Measurements from ENCODE around the gene ARMC3.

The ARMC3 gene

GRCh38 chr10:22997096-22997495 is 69.2 kb downstream of the ARMC3 start:
- no peak for FAIRE-seq

GRCh38 chr10:22998091-22998490 is 70.2 kb downstream of the ARMC3 start:
- no peak for FAIRE-seq

DNA sequence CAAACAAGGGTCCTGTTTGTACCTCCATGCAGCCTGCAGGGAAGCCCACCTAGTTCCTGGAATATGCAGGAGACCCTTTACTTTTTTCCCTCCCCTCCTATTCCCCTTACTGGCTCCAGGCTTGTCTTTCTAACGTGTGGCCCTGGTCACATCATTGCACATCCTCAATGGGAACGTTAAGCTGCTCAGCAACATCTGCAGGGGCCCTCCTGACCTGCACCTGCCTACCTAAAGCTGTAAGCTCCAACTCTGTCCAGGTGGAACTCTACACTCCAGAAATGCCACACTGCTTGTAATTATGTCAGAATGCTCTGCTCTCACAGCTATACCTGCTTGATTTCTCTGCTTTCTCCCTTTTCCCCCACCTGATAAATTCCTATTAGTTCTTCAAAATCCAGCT is 72.1 kb downstream of the ARMC3 start:
- no peak for FAIRE-seq

DNA sequence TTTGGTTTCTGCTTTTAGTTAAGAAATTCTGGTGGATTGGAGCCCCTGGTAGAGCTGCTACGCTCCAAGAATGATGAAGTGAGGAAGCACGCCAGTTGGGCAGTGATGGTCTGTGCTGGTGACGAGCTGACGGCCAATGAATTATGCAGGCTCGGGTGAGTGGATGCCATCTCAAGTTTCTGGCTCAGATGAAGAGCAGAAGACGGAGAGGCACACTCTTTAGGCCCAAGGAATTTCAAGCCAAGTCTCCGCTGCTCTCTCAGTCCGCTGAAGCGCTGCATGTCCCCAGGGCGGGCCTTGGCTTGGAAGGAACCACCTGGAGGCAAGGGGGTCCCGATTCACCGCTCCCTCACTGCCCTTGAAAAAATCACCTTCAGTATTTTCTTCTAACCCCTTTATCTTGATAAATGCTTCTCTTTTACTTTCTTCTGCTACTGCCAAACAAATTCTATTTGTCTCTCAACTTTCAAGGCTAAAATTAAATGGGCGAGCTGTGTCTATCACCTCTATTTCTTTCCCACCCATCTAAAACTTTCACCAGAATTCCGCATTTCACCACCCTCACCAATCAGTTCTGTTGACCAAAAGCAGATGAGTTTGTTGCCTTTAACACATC is 74.2 kb downstream of the ARMC3 start:
- FAIRE-seq, result no peak

GRCh38 chr10:23005150-23005549 is 77.3 kb downstream of the ARMC3 start:
- FAIRE-seq, result no peak

DNA sequence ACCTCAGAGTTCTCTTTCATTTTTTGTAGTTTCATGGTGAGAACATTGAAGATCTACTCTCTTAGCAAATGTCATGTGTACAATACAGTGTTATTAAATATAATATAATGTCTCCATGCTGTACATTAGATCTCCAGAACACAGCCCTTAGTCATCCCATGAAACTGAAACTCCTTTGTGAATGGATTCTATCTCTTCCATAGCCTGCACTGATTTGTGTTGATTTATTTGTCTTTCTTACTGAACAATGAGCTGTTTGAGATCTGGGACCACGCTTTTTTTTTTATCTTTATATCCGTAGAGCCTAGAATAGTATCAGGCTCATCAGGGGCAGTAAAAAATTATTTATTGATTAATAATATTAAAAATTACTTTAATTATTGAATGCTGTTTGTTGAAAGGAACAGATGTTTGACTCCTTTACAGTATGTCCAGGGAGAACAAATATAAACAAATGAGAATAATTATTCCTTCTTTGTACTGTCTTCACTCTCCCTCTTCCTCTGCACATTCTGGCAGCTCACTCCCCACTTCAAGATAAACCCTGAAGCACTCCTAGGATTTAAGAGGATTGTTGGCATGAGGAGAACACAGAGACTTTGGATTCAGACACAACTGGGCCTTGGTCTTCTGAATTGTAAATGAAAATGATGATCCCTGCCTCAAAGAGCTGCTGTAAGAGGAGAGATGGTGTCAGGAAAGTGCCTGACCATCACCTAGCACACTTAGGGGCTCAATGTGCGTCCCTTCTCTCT is 85.9 kb downstream of the ARMC3 start:
- FAIRE-seq, result no peak

DNA sequence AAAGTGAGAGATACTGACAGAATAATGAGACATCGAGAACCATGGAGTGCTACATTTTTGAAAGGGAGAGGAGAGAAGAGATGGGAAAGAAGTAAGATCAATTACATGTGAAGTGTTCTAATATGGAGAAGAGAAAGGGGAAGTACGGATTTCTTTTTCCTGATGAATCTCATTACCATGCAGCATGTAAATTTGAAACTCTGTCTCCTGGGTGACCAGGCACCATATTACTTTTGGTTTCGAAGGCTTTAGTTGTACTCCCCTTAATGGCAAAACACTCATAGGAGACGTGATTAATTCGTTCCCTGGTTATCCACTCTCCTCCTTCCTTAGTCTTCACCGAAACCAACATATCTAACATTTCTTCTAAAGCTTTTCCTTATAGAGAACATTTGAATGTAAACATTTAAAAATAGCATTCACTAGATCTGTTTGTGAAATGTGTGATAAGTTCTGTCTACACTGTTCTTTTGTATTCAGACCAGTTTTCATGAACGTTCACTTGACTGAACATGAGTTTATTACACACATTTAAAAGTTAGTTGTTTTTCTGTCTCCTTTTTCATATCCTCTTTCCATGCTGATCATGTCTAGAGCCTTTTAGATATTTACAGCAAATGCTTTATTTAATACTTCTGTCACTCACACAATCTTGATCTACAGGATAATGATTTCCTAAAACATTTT is 87.3 kb downstream of the ARMC3 start:
- FAIRE-seq, result no peak

DNA sequence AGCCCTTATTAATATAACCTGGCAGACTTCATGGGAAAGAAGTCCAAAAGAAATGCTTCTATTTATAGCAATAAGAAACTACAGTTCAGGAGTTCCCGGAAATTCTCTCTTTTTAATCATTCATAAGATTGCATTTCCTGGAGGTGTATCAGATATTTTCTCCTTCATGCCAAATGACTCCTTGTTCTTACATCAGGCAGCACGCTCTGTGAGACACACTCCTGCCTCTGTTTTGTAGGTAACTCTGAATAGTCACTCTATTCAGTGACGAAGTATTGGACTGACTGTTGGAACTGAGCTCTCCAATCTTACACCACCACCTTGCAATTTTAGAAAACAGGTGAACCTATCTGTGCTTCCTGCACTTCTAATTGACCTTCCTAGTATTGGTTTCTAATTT is 88.8 kb downstream of the ARMC3 start:
- no peak for FAIRE-seq

DNA sequence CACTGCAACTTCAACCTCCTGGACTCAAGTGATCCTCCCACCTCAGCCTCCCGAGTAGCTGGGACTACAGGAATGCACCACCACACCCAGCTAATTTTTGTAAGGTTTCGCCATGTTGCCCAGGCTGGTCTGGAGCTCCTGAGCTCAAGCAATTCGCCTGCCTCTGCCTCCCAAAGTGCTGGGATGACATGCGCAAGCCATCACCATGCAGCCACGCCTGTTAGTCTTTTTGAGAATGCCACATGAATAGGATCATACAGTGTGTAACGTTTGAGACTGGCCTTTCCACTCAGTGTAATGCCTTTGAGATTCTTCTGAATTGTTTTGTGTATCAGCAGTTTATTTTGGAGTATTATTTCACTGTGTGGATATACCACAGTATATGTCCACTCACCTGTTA is 91.8 kb downstream of the ARMC3 start:
- no peak for FAIRE-seq

- no peak for FAIRE-seq
These were observed 93.6 kb downstream of the ARMC3 start for GRCh38 chr10:23021430-23021829.

- FAIRE-seq, result no peak
These were observed 96.1 kb downstream of the ARMC3 start for GRCh38 chr10:23024002-23024401.

GRCh38 chr10:23031318-23031717 is 103.5 kb downstream of the ARMC3 start:
- FAIRE-seq, result no peak

GRCh38 chr10:23034790-23035189 is 106.9 kb downstream of the ARMC3 start:
- FAIRE-seq, result no peak

DNA sequence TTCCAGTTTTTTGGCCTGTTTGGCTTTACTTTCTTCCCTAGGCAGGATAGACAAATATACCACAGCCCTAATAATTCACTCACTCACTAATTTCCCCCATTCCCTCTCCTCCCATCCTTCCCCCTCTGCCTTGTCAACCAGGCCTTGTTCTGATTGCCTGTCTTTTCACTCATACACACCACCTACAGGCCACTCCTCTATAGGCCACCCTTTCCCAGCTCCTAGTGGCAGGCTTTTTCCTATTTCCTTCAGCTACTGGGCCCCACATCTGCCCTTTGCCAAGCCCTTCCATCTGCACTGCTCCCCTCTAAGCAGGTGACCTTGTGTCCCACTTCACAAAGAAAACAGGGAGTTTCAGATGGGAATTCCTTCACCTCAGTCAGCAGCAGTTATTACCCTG is 107.7 kb downstream of the ARMC3 start:
- FAIRE-seq, result no peak

GRCh38 chr10:23037152-23037551 is 109.3 kb downstream of the ARMC3 start:
- FAIRE-seq, result no peak

DNA sequence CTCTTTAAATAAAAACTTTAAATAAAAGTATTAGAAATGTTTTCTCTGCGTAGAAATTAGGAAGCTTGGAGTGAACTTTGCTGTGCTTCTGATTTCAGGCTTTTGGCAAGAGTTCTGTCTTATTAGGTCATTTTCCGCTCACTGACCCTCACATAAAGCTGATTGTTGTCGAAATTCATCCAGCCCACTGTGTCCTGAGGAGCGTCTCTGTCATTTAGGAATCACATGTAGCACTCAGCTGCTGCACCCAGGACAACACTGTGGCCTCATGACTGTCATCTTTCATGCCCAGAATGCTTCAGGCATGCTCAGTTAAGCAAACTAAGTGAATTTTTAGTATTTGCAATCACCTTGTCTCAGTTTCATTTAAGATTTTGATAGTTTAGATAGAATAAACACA is 109.7 kb downstream of the ARMC3 start:
- FAIRE-seq, result no peak

DNA sequence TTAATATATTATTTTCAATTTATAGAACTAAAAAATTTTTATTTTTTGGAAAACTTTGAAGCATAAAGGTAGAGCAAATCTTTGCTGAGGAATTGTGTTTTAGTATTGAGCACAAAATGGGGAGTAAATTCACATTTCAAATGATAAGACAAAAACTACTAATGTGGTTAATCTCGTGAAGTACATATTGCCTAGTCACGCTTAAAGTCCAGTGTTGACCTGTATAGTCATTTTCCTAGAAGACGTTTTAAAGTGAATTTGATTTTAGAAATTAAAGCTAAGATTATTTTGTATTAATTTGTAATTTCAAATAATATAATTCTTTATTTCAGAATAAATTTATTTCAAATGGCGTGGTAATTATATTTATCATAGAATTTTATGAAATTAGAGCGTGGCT is 110.3 kb downstream of the ARMC3 start:
- FAIRE-seq, result no peak

DNA sequence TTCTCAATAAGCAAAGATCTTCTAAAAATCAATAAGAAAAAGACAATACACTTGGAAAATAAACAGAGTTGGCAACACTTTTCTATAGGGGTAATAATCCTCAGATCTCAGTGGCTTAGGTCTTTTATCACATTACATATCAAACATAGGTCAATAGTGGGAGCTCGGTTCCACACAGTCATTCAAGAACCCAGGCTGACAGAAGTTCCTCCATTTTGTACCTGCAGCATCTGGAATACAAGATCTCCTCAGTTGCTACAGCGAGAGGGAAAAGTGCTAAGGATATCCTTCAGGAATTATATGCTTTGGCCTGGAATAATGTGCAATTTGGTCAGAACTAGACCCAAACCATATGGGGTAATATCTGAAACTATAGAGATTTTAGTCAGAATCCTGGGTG is 112.1 kb downstream of the ARMC3 start:
- no peak for FAIRE-seq

- no peak for FAIRE-seq
These were observed 118.2 kb downstream of the ARMC3 start for GRCh38 chr10:23046027-23046426.

- FAIRE-seq, result no peak
These were observed 119.6 kb downstream of the ARMC3 start for GRCh38 chr10:23047201-23048050.

GRCh38 chr10:23048191-23048590 is 120.3 kb downstream of the ARMC3 start:
- no peak for FAIRE-seq

DNA sequence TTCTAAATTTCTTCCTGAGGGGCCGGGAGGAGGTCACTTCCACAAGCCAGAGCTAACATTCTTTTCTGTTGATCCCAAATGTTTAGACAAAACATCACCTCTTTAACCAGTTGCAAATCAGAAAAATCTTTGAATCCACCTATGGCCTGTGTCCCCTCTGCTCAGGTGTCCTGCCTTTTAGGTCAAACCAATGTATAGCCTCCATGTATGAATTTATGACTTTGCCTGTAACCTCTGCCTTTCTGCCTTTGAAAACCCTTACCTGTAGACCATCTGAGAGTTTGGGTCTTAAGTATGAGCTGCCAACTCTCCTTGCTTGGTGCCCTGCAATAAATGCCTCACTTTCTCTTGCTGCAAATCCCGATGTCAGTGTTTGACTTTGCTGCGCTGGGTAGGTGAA is 123.4 kb downstream of the ARMC3 start:
- no peak for FAIRE-seq

DNA sequence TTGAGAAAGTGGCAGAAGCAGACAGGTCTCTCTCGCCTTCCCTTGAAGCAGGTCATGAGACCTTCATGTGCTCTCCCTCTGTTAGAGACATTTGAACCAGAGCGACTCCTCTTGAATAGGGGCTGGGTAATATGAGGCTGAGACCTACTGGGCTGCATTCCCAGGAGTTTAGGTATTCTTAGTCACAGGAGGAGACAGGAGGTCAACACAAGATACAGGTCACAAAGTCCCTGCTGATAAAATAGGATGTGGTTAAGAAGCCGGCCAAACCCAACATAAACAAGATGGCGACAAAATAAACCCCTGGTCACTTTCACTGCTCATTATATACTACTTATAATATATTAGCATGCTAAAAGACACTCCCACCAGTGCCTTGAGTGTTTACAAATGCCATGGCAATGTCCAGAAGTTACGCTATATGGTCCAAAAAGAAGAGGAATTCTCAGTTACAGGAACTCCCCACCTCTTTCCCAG is 124.0 kb downstream of the ARMC3 start:
- no peak for FAIRE-seq

Data from endometrium (tissue), 2 donors.